HG03135 (cell line): ENCODE measurements around the gene FAM72B.
"Not testable (repeated sequence)": the region's sequence is repeated elsewhere in the genome, so short reads cannot be mapped to it uniquely, and the experiment has no call there.

ENCODE experiments used
- ATAC-seq: cut with Tn5 transposase; IDR thresholded peaks from one replicate; pipeline ENCODE4 v1.9.1; 2021; ENCODE audit warnings: mild to moderate bottlenecking, moderate library complexity; ENCODE audit not compliant: unreplicated experiment

The FAM72B gene

GRCh38 chr1:121200985-121201981, 17.1 kb upstream of the FAM72B start:
- not testable (repeated sequence) for ATAC-seq

- not testable (repeated sequence) for ATAC-seq
Observed at GRCh38 chr1:121200232-121200631, 16.1 kb upstream of the FAM72B start.

DNA sequence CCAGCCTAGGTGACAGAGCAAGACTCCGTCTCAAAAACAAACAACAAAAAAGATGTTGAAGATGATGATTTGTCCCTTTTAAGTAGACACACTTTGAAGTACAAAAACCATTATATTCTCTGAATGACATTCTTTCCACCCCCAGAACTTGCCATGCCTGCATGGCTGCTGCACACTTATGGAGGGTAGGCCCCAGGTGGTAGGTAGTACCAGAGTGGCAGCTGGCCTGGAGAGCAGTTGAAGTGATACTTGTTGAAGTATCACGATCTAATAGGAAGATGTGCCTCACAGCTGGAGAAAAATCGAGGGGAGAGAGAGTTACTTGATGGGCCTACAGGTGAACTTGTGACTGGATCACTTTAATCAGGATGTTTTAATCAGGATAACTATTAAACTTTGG, 15.6 kb upstream of the FAM72B start:
- ATAC-seq: not testable (repeated sequence)

- not testable (repeated sequence) for ATAC-seq
Observed at GRCh38 chr1:121197095-121197882, 13.1 kb upstream of the FAM72B start.

- not testable (repeated sequence) for ATAC-seq
Observed at GRCh38 chr1:121192512-121192911, 8.4 kb upstream of the FAM72B start.

- not testable (repeated sequence) for ATAC-seq
Observed at GRCh38 chr1:121187914-121188313, 3.8 kb upstream of the FAM72B start.

DNA sequence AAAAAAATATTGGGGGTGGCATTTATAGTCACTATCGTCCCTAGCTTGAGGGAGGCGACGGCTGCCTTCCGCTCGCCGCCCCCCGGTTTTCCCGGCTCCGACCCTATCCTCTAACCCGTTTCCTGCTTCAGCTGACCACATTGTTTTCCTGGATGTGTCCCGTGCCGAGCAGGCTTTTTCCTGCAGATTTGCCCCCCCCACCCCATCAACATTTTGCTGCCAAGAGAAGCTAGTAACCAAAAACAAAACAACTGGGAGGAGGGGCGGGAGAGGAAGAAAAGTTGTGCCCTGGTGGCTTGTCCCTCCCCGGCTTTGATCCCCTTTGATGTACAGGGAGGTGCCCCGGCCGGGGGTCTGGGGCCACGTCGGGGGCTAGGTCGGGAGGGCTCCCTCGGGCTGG, 2.1 kb upstream of the FAM72B start:
- not testable (repeated sequence) for ATAC-seq

GRCh38 chr1:121185140-121185708, 1.1 kb upstream of the FAM72B start:
- ATAC-seq: peak; percentile 1

GRCh38 chr1:121183867-121184266, 273 bp downstream of the FAM72B start:
- not testable (repeated sequence) for ATAC-seq

- ATAC-seq: not testable (repeated sequence)
Observed at GRCh38 chr1:121178197-121178596, 5.9 kb downstream of the FAM72B start.

GRCh38 chr1:121176649-121177048, 7.5 kb downstream of the FAM72B start:
- ATAC-seq: not testable (repeated sequence)

DNA sequence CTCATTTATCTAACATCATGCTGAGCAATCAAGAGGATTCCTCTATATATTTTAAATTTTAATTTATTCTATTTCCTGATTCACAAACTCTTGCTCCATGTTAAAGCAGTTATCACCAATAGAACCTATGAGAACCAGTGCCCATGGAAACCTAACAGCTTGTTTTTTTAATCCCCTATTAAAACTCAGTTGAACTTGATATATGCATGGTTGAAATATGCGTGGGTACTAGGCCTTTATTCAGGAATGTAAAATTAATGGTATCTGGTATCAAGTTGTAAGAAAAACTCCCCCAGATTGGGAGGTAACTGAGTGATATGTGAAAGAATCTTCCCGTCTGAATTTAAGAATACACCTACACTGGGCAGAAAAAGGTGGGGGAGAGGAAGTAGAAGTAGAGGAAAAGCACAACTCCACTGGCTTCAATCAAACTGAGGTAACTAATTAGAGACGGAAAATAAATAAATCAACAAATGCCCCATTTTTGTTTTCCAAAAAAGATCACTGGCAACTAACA, 15.9 kb downstream of the FAM72B start:
- not testable (repeated sequence) for ATAC-seq

GRCh38 chr1:121167225-121167738, 16.9 kb downstream of the FAM72B start:
- ATAC-seq: not testable (repeated sequence)

GRCh38 chr1:121165296-121165695, 18.8 kb downstream of the FAM72B start:
- ATAC-seq: not testable (repeated sequence)

DNA sequence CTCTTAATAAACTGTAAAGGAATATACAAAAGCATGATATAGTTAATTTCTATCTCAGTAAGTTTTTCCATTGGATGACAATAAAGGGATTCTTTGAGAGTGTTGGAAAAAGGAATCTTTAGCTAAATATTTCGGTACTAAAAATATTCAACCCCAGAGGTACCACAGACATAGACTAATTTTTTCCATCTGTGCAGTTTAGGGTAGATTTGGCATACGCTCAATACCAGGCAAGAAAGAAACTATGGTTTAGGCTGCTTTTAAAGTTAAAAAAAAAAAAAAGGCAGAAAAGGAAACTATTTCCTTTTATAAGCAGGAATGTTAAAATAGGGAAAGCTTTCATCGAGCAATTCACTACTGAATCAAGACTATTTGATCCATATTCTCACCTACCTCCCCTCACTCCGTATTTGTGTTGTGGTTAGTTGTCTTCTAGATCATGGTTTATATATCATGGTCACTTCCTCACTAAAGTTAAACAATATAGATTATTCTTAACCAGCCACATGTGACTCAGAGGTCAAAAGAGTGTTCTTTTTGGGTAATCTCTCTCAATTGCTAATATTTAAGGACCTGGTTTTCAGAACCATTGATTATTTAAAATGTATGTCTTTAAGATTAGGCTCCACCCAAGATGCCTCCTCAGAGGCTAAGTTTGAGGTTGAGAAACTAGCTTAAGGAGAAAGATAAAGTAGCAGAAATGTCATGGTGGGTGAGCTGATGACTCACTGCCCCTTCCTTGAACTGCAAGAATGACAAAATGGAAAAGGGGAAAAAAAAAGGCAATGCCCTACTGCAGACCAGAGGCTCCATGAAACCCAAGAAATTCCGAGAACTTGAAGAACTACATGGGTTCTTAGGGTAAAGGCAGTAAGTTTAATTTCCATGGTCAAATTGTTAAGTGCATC, 20.0 kb downstream of the FAM72B start:
- not testable (repeated sequence) for ATAC-seq

DNA sequence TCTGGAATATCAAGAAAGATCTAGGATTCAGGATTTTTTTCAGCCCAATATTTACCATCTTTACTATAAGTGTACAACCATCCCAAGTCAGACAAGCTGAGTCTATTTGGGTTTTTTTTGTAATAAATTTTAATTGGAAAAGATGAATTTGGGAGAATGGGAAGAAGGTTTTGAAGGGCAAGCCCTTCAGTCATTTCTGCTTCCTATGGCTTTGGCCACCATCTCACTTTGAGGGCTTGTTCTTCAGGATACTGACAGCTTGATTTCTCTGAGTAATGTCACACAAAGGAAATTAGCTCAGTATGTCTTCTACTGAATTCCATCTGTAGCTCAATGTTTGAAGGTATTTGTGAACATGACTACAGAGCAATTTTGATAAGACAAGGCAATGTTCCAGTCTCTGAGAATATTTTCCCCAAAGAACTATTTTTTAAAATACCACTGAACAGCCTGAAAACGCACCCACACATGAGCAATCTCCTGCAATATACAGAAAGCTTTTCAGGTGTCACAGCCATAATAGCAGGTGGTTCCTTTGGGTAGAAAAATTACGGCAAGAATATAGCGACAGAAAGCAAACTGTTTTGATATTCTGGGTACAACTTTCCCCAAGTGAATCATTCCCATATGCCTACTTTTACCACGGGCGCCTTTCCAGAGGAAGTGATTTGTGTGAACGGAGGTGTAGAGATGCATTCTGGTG, 22.8 kb downstream of the FAM72B start:
- not testable (repeated sequence) for ATAC-seq

DNA sequence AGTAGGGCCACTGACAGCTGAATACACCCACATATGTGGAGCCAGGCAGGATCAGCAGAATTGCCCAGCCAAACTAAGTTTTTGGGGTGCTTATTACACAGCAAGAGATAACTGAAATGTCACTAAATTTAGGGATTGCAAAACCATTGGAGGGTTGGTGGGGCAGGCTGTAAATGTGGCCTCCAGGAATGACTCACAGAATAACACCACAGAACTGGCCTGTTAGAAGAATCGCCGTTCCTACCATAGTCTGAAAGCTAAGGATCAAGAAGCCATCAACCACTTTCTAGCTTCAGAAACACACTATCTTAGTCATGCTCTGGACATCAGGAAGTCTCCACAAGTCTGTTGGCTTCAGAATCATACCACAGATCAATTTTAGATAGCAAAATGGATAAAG, 24.0 kb downstream of the FAM72B start:
- not testable (repeated sequence) for ATAC-seq

DNA sequence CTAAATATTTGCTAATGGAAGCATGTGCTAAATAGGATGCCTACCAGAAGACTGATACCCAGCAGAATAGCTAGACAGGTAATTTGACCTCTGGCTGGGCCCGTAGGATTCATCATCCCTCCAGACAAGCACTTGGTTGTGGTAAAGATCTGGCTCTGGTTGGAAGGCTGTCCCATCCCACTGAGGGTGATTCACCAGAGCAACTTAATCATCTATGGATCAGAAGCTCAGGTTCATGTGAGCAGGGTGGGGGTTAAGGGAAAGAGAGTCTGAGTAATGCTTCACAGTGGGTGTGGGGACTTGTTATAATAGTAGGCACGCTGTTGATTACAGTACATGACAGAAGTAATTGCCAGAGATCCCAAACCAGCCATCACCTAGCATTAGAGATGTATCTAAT, 26.5 kb downstream of the FAM72B start:
- ATAC-seq: not testable (repeated sequence)
